SK-N-MC (cell line): ENCODE results near the gene PHTF1.

ENCODE experiments used
- DNase-seq: peaks from one replicate; pipeline ENCODE4 v3.0.0-alpha.2; 2011; ENCODE audit warnings: low read depth, low spot score
- H3K27ac ChIP-seq: fragments of 200-600 bp; sonication (generic); 2 replicates; pipeline ENCODE4 v1.5.1; 2016; ENCODE audit warnings: mixed run types
- H3K36me3 ChIP-seq: fragments of 200-600 bp; sonication (generic); 2 replicates; pipeline ENCODE4 v1.6.1; 2017; ENCODE audit warnings: antibody characterized with exemption, low read length, mixed read lengths; ENCODE audit not compliant: insufficient read depth
- H3K4me3 ChIP-seq: fragments of 200-600 bp; sonication (generic); 2 replicates; pipeline ENCODE4 v1.5.1; 2016
- H3K9ac ChIP-seq: fragments of 200-600 bp; sonication (generic); 2 replicates; pipeline ENCODE4 v1.8.0; 2017; ENCODE audit warnings: mixed run types, mixed read lengths; ENCODE audit not compliant: insufficient read length
- H3K9me3 ChIP-seq: fragments of 200-600 bp; sonication (generic); 2 replicates; pipeline ENCODE4 v1.6.1; 2017; ENCODE audit warnings: low read depth, mild to moderate bottlenecking, antibody characterized with exemption, low read length, moderate library complexity, mixed read lengths
- EZH2 ChIP-seq: fragments of 200-600 bp; sonication (generic); IDR thresholded peaks from one replicate; pipeline ENCODE4 v1.6.1; 2017; ENCODE audit warnings: antibody characterized with exemption
- FOXP2 ChIP-seq: optimal IDR thresholded peaks from 2 replicates; pipeline ENCODE3; 2011; ENCODE audit warnings: mild to moderate bottlenecking, moderate library complexity; ENCODE audit not compliant: insufficient read depth; ENCODE audit errors: extremely low read length, control extremely low read depth
- POLR2AphosphoS5 ChIP-seq: IDR thresholded peaks from 2 replicates; pipeline ENCODE4 v1.6.1; 2012; ENCODE audit warnings: mild to moderate bottlenecking, low read depth, low read length, borderline replicate concordance

PHTF1 gene

DNA sequence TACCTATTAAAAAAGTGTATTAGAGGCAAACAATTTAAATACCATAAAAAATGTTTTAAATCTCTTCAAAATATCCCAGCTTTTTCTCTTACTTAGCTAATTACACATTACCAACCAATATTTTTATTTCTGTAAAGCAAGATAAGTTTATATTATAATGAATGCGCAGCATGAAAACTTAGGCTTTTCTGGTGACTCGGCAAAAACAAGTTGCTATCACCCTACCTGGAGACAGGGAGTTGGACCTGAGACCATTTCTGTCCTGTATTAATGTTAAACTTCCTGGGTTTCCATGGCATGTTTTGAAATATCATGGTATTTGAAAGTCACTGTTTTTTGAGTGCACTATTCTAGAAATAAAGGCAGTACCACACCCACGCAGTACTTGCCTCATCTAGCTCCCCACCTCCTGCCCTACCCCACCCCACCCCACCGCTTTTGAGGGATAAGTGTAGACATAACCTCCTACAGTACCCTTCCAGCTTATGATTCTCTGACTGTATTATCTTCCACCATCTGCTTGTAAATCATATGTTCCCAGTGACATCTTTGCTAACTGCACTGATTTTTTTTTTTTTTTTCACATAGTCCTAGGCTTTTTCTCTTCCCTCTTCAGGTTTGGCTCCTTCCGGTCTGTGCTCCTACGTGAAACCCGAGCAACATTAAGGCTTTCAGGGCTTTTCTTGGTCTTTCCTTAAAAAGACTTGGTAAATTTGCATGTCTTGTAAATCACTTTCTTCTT lies 77.5 kb downstream of the PHTF1 start:
- no peaks in the 10 kb centered on the region for H3K36me3 ChIP-seq
- no peak overlapping the region for H3K9ac ChIP-seq
- no peak overlapping the region for H3K27ac ChIP-seq
- TF ChIP-seq FOXP2 (no peak), POLR2AphosphoS5 (no peak), EZH2 (no peak)
- no peaks in the 10 kb centered on the region for H3K9me3 ChIP-seq
- DNase-seq: no peak
- H3K4me3 ChIP-seq: no peak overlapping the region

DNA sequence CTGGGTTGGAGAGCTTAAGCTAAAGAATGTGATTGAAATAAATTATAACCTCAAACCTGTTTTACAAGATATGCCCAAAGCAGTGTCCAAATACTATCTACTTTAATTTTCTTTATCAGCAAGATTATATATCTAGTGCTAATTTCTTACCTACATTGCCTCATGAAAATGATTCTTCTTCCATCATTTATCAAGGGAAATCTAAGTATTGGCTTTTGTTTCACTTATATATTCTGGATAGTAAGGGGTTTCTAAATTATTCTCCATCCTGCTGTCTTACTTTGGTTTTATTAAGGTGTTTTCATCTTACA lies 81.2 kb downstream of the PHTF1 start:
- DNase-seq: no peak
- Histone ChIP-seq H3K9me3 (no peaks in the 10 kb centered on the region), H3K4me3 (no peak overlapping the region), H3K36me3 (no peaks in the 10 kb centered on the region), H3K9ac (no peak overlapping the region), H3K27ac (no peak overlapping the region)
- TF ChIP-seq POLR2AphosphoS5: no peak
- no peak for TF ChIP-seq FOXP2
- no peak for TF ChIP-seq EZH2

DNA sequence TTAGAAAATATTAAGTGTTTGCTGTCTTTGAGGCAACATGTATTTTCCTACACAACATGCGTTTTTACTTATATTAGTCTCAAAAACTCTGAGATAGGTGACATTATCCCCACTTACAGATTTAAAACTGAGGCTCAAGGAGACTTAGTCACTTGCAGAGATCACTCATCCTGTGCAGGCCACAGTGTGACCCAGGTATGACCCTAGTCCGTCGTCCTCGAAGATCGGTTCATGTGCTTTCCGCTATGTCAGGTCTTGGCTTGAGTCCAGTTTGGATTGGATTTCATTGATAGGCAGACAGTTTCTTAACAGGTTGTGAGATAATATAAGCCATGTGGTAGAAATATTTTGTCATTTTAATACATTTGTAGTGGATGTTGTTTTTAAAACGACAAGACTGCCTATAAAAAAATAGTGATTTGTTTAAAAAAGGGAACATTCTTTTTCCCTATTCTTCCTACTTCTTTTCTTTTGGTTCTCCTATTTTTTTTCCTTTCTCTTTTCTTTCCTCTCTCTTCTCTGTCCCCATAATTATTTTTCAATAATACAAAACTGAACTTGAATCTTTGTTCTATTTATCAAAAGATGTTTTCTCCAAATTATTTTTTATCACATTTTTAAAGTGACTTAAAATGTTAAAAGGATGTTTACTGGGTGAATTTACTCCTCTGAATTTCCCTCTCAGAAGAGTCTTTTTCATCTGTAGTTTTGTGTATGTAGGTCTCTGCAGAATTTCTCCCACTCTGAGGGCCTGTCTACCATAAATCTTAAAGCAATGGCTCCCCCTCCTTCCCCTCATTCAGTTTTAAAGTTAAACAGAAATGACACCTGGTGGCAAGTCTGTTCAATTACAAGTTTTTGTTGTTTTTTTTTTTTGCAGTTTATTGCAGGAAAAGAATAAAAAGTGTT lies 81.8 kb downstream of the PHTF1 start:
- no peaks in the 10 kb centered on the region for H3K36me3 ChIP-seq
- no peaks in the 10 kb centered on the region for H3K9me3 ChIP-seq
- no peak overlapping the region for H3K9ac ChIP-seq
- DNase-seq: peak; percentile 50
- TF ChIP-seq EZH2 (no peak), POLR2AphosphoS5 (no peak), FOXP2 (no peak)
- H3K27ac ChIP-seq: no peak overlapping the region
- H3K4me3 ChIP-seq: no peak overlapping the region

DNA sequence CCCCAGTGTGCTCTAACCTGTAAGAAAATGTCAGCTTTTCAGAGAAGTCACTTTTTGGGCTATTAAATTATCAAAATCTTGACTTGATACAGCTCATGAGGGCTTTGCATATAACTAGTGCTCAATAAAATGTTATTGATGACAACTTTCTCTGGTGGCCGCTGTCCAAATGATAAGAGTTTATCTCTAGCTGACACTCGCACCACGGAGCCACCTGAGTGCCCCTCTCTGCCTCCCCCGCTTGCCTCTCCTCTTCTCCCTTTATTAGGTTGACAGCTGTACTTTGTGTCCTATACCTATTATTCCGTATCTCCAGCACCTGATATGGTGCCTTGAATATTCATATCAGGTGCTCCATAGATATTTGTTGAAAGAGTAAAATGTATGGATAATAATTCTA lies 82.8 kb downstream of the PHTF1 start:
- no peak for DNase-seq
- no peak overlapping the region for H3K27ac ChIP-seq

DNA sequence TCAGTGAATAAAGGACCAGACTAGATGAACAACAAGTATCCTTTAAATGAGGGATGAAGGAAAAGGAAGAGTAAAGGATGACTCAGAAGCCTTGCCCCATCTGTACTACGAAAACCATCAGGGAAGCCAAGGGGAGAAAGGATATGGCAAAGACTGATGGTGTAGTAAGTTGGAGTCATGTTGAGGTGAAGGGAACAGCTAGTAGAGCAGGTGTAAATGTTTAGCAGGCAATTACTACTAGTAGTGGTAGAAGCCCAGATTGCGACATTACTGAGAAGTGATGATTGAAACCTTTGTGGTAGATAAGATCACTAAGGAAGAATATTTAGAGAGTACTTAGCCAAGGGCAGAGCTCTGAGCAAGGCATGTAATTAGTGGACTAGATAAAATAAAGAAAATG lies 84.0 kb downstream of the PHTF1 start:
- TF ChIP-seq EZH2: no peak
- no peak for TF ChIP-seq POLR2AphosphoS5
- TF ChIP-seq FOXP2: no peak
- H3K27ac ChIP-seq: no peak overlapping the region
- H3K9me3 ChIP-seq: no peaks in the 10 kb centered on the region
- H3K9ac ChIP-seq: no peak overlapping the region
- DNase-seq: no peak
- no peaks in the 10 kb centered on the region for H3K36me3 ChIP-seq
- H3K4me3 ChIP-seq: no peak overlapping the region

More for the DNA sequence above, 82.8 kb downstream of the PHTF1 start:
- H3K36me3 ChIP-seq: no peaks in the 10 kb centered on the region
- H3K9ac ChIP-seq: no peak overlapping the region
- no peak overlapping the region for H3K4me3 ChIP-seq
- TF ChIP-seq FOXP2 (no peak), POLR2AphosphoS5 (no peak), EZH2 (no peak)
- no peaks in the 10 kb centered on the region for H3K9me3 ChIP-seq

DNA sequence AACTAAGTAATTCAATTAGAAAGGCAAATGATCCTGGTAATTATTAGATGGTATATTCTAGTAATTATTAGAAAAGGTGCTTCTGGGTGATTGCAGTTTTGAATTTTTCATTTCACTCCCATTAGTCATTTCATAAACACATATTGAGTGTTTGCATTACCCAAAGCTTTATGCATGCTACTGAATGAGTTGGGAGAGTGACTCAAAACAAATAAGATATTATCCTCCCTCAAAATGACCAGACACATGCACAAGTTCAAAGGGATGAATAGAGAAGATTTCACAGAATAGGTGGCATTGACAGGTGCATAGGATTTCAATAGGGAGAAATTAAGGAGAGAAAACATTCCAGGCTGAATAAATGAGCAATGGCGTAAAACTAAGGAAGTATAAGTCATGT lies 84.7 kb downstream of the PHTF1 start:
- TF ChIP-seq EZH2: no peak
- no peak for TF ChIP-seq FOXP2
- TF ChIP-seq POLR2AphosphoS5: no peak
- no peak overlapping the region for H3K9ac ChIP-seq
- DNase-seq: no peak

DNA sequence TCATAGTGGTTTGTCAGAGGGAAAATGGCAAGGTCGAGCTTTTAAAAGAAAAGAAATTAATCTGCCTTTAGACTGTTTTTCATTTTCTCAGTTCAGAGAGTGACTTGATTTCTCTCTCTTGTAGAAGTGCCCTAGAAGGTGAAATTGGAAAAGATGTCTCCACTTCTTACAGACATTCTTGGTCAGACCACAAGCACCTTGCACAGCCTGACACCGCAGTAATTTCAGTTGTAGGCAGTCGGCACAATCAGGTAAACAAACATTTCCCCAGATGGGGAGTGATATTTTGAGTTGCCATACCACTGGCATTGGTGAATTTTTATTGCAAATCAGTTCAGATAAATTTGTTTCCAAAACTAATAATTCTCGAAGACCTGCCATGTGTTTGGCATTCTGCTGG lies 86.8 kb downstream of the PHTF1 start:
- H3K9ac ChIP-seq: no peak overlapping the region
- no peaks in the 10 kb centered on the region for H3K9me3 ChIP-seq
- TF ChIP-seq EZH2 (no peak), POLR2AphosphoS5 (no peak), FOXP2 (no peak)
- no peak overlapping the region for H3K4me3 ChIP-seq
- no peak for DNase-seq
- no peak overlapping the region for H3K27ac ChIP-seq
- H3K36me3 ChIP-seq: no peaks in the 10 kb centered on the region

More for the DNA sequence above, 84.7 kb downstream of the PHTF1 start:
- H3K36me3 ChIP-seq: no peaks in the 10 kb centered on the region
- no peak overlapping the region for H3K4me3 ChIP-seq
- no peaks in the 10 kb centered on the region for H3K9me3 ChIP-seq
- no peak overlapping the region for H3K27ac ChIP-seq

DNA sequence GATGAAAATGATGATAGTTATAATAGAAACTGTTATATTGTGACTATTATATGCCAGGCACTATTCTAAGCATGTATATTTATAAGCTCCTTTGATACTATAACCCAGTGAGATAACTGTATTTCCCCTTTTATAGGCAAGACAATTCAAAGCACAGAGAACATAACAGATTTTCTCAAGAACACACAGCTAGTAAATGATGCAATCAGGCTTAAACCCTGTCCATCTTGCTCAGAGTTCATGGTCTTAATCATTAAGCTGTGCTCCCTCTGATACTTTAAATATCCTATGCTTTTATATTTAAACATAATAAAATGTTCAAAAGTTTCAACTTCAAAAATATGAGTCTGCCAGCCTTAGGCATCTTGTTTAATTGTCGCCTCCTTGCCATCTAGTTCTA lies 88.6 kb downstream of the PHTF1 start:
- no peaks in the 10 kb centered on the region for H3K9me3 ChIP-seq
- H3K36me3 ChIP-seq: no peaks in the 10 kb centered on the region
- no peak overlapping the region for H3K27ac ChIP-seq
- no peak overlapping the region for H3K9ac ChIP-seq
- TF ChIP-seq FOXP2 (no peak), POLR2AphosphoS5 (no peak), EZH2 (no peak)
- DNase-seq: no peak
- no peak overlapping the region for H3K4me3 ChIP-seq
